ENCODE measurements around the gene CAPN13. TPM values are rescaled to one million over a fixed set of nuclear protein-coding genes. Genes with fewer than 3 reads are reported as not detected.

Gene CAPN13
- total and polyA plus RNA-seq, 4 experiments from 2014 or later, result not detected

- ChIA-PET POLR2A (ENCODE audit: partially characterized antibody) (no interaction called here), CTCF (ENCODE audit: partially characterized antibody) (interaction anchor here (0.6 to 2.5 kb wide), 7 partner anchors 14 to 580 kb away, joined by 3 to 14 read pairs (median 5); no protein-coding TSS in a partner anchor)
- Mint-ChIP-seq H3K4me1 (no peaks in the 10 kb centered on the region), H3K27ac (no peak overlapping the region), H3K4me3 (no peak overlapping the region), H3K27me3 (peaks cover 3 to 7% of the 10 kb centered on the region in 2 donors), H3K9me3 (no peaks in the 10 kb centered on the region), H3K36me3 (no peaks in the 10 kb centered on the region)
- H3K27me3 ChIP-seq (ENCODE audit: insufficient read depth, low read length), result no peaks in the 10 kb centered on the region
- H3K4me3 ChIP-seq (ENCODE audit: low read length in 2 of 2), result no peak overlapping the region
- H3K4me1 ChIP-seq (ENCODE audit: insufficient read depth, low read length), result no peaks in the 10 kb centered on the region
- no peak overlapping the region for H3K27ac ChIP-seq (ENCODE audit: low read depth, low read length)
- intact Hi-C loops (cut with micrococcal nuclease), result no loop called here
- H3K9me3 ChIP-seq (ENCODE audit: control insufficient read depth in 1 of 2, low read length in 2 of 2), result no peaks in the 10 kb centered on the region
- DNase-seq, result no peak
- H3K36me3 ChIP-seq (ENCODE audit: insufficient read depth, low read length), result no peaks in the 10 kb centered on the region
These were observed 115.1 kb downstream of the CAPN13 start for GRCh38 chr2:30691948-30692828.

- no peaks in the 10 kb centered on the region for H3K4me1 Mint-ChIP-seq
- H3K36me3 Mint-ChIP-seq, result no peaks in the 10 kb centered on the region
- H3K27me3 ChIP-seq (ENCODE audit: insufficient read depth, low read length), result no peaks in the 10 kb centered on the region
- POLR2A ChIA-PET (ENCODE audit: partially characterized antibody), result no interaction called here
- H3K27me3 Mint-ChIP-seq, result peaks cover 3 to 7% of the 10 kb centered on the region in 2 donors
- CTCF ChIA-PET (ENCODE audit: partially characterized antibody), result interaction anchor here (1.0 to 1.6 kb wide), 4 partner anchors 14 to 526 kb away, joined by 3 to 6 read pairs (median 4); no protein-coding TSS in a partner anchor
- no peaks in the 10 kb centered on the region for H3K36me3 ChIP-seq (ENCODE audit: insufficient read depth, low read length)
- intact Hi-C loops (cut with micrococcal nuclease), result no loop called here
- H3K9me3 Mint-ChIP-seq, result no peaks in the 10 kb centered on the region
- no peaks in the 10 kb centered on the region for H3K4me1 ChIP-seq (ENCODE audit: insufficient read depth, low read length)
- no peaks in the 10 kb centered on the region for H3K9me3 ChIP-seq (ENCODE audit: control insufficient read depth in 1 of 2, low read length in 2 of 2)
- H3K27ac Mint-ChIP-seq, result no peak overlapping the region
- H3K4me3 Mint-ChIP-seq, result no peak overlapping the region
- H3K4me3 ChIP-seq (ENCODE audit: low read length in 2 of 2), result no peak overlapping the region
- DNase-seq, result no peak
- H3K27ac ChIP-seq (ENCODE audit: low read depth, low read length), result no peak overlapping the region
These were observed 115.9 kb downstream of the CAPN13 start for GRCh38 chr2:30691091-30691947.

GRCh38 chr2:30690126-30690561 lies 117.1 kb downstream of the CAPN13 start:
- H3K4me1 ChIP-seq (ENCODE audit: insufficient read depth, low read length), result no peaks in the 10 kb centered on the region
- ChIA-PET CTCF (ENCODE audit: partially characterized antibody) (no interaction called here), POLR2A (ENCODE audit: partially characterized antibody) (no interaction called here)
- no peaks in the 10 kb centered on the region for H3K36me3 ChIP-seq (ENCODE audit: insufficient read depth, low read length)
- H3K36me3 Mint-ChIP-seq, result no peaks in the 10 kb centered on the region
- peaks cover 2 to 3% of the 10 kb centered on the region in 2 donors for H3K27me3 Mint-ChIP-seq
- no peak overlapping the region for H3K4me3 Mint-ChIP-seq
- no peaks in the 10 kb centered on the region for H3K9me3 ChIP-seq (ENCODE audit: control insufficient read depth in 1 of 2, low read length in 2 of 2)
- H3K27me3 ChIP-seq (ENCODE audit: insufficient read depth, low read length), result no peaks in the 10 kb centered on the region
- no peaks in the 10 kb centered on the region for H3K9me3 Mint-ChIP-seq
- no peak overlapping the region for H3K27ac ChIP-seq (ENCODE audit: low read depth, low read length)
- intact Hi-C loops (cut with micrococcal nuclease), result no loop called here
- H3K4me3 ChIP-seq (ENCODE audit: low read length in 2 of 2), result no peak overlapping the region
- no peak overlapping the region for H3K27ac Mint-ChIP-seq
- no peaks in the 10 kb centered on the region for H3K4me1 Mint-ChIP-seq
- DNase-seq, result no peak

DNA sequence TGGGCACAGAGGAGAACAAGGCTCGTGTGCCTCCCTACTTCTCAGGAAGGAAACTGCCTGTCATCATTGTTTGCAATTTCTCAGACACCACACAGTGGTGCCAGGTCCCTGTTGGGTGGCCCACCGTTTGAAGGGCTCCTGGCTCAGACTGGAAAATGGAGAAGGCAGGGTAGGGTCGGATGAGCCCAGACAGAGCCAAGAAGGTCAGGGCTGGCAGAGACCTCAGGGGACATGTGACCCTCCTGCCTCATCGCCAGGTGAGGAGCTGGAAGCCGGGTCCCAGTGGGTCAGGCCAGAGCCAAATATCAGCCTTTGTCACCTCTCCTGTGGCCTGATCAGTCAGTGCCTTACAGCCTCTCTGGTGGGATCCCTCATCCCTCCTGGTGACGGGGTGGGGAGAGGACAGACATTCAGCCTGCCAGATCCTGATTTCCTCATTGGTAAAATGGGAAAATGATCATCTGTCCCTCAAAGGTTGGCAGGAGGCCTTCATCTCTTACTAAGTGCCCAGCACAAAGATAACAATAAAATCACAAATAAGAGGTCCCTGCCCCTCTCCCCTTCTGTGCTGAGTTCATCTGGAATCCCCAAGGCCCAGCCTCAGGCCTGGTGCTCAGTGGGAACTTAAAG lies 117.6 kb downstream of the CAPN13 start:
- Histone ChIP-seq H3K4me3 (ENCODE audit: low read length in 2 of 2) (no peak overlapping the region), H3K27ac (ENCODE audit: low read depth, low read length) (no peak overlapping the region), H3K4me1 (ENCODE audit: insufficient read depth, low read length) (no peaks in the 10 kb centered on the region), H3K27me3 (ENCODE audit: insufficient read depth, low read length) (no peaks in the 10 kb centered on the region), H3K36me3 (ENCODE audit: insufficient read depth, low read length) (no peaks in the 10 kb centered on the region), H3K9me3 (ENCODE audit: control insufficient read depth in 1 of 2, low read length in 2 of 2) (no peaks in the 10 kb centered on the region)
- Mint-ChIP-seq H3K4me1 (no peaks in the 10 kb centered on the region), H3K9me3 (no peaks in the 10 kb centered on the region), H3K27me3 (no peaks in the 10 kb centered on the region), H3K36me3 (no peaks in the 10 kb centered on the region), H3K4me3 (no peak overlapping the region), H3K27ac (no peak overlapping the region)
- DNase-seq, result no peak
- POLR2A ChIA-PET (ENCODE audit: partially characterized antibody), result no interaction called here
- CTCF ChIA-PET (ENCODE audit: partially characterized antibody), result interaction anchor here (1.4 to 1.8 kb wide), 2 partner anchors 22 to 481 kb away, joined by 5 to 6 read pairs; no protein-coding TSS in a partner anchor
- intact Hi-C loops (cut with micrococcal nuclease), result no loop called here

DNA sequence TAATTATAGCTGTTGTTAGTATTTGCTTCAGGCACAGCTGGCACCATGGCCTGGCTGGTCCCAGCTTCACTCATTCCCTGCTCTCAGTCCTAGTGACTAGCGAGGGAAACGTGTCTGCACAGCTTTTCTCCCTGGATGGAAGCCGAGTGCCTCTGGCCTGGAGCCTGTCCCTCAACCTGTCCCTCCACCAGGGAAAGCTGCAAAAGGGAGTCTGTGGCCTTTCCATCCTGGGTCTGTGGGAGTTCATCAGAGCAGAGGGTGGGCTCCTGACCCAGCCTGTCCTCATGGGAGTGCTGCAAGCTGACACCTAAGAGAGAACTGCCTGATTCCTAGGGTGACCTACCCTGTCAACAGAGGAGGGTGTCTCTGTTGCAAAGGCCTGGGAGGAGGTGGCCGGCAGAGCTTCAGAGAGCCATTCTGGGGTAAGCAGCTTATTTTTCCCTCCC lies 118.3 kb downstream of the CAPN13 start:
- intact Hi-C loops (cut with micrococcal nuclease), result no loop called here
- H3K27ac Mint-ChIP-seq, result no peak overlapping the region
- Histone ChIP-seq H3K9me3 (ENCODE audit: control insufficient read depth in 1 of 2, low read length in 2 of 2) (no peaks in the 10 kb centered on the region), H3K27me3 (ENCODE audit: insufficient read depth, low read length) (no peaks in the 10 kb centered on the region), H3K27ac (ENCODE audit: low read depth, low read length) (no peak overlapping the region), H3K4me3 (ENCODE audit: low read length in 2 of 2) (no peak overlapping the region), H3K4me1 (ENCODE audit: insufficient read depth, low read length) (no peaks in the 10 kb centered on the region), H3K36me3 (ENCODE audit: insufficient read depth, low read length) (no peaks in the 10 kb centered on the region)
- no peaks in the 10 kb centered on the region for H3K36me3 Mint-ChIP-seq
- H3K4me3 Mint-ChIP-seq, result no peak overlapping the region
- H3K4me1 Mint-ChIP-seq, result no peaks in the 10 kb centered on the region
- DNase-seq, result no peak
- ChIA-PET CTCF (ENCODE audit: partially characterized antibody) (interaction anchor here (1.0 to 1.8 kb wide), 3 partner anchors 23 to 524 kb away, joined by 4 to 6 read pairs (median 5); no protein-coding TSS in a partner anchor), POLR2A (ENCODE audit: partially characterized antibody) (interaction anchor here (0.6 kb wide), 1 partner anchor 537 kb away, joined by 3 read pairs; no protein-coding TSS in a partner anchor)
- H3K27me3 Mint-ChIP-seq, result no peaks in the 10 kb centered on the region
- H3K9me3 Mint-ChIP-seq, result no peaks in the 10 kb centered on the region

GRCh38 chr2:30686669-30687068 lies 120.6 kb downstream of the CAPN13 start:
- Histone ChIP-seq H3K27me3 (ENCODE audit: insufficient read depth, low read length) (no peaks in the 10 kb centered on the region), H3K4me1 (ENCODE audit: insufficient read depth, low read length) (no peaks in the 10 kb centered on the region), H3K36me3 (ENCODE audit: insufficient read depth, low read length) (no peaks in the 10 kb centered on the region), H3K9me3 (ENCODE audit: control insufficient read depth in 1 of 2, low read length in 2 of 2) (no peaks in the 10 kb centered on the region), H3K27ac (ENCODE audit: low read depth, low read length) (no peak overlapping the region), H3K4me3 (ENCODE audit: low read length in 2 of 2) (no peak overlapping the region)
- POLR2A ChIA-PET (ENCODE audit: partially characterized antibody), result no interaction called here
- Mint-ChIP-seq H3K4me1 (no peaks in the 10 kb centered on the region), H3K27ac (no peak overlapping the region), H3K36me3 (no peaks in the 10 kb centered on the region), H3K9me3 (no peaks in the 10 kb centered on the region), H3K27me3 (no peaks in the 10 kb centered on the region), H3K4me3 (no peak overlapping the region)
- no peak for DNase-seq
- CTCF ChIA-PET (ENCODE audit: partially characterized antibody), result interaction anchor here (0.7 to 2.5 kb wide), 6 partner anchors 20 to 522 kb away, joined by 3 to 9 read pairs (median 5); no protein-coding TSS in a partner anchor
- intact Hi-C loops (cut with micrococcal nuclease), result no loop called here

Data from CD4-positive, alpha-beta memory T cell (primary cell).